Osteoblast (primary cell): ENCODE measurements around the gene PTGES2. TPM values are rescaled to one million over a fixed set of nuclear protein-coding genes. Genes with fewer than 3 reads are reported as not detected.
"Not testable (repeated sequence)": the region's sequence is repeated elsewhere in the genome, so short reads cannot be mapped to it uniquely, and the experiment has no call there.

Experiments used
- DNase-seq: peaks from one replicate; pipeline ENCODE4 v3.0.0; 2011; ENCODE audit warnings: low spot score, mixed read lengths; ENCODE audit not compliant: insufficient read length; ENCODE audit errors: missing footprints
- H2AFZ ChIP-seq: 2 replicates; pipeline ENCODE4 v1.6.0; 2011; ENCODE audit warnings: mild to moderate bottlenecking, low read length
- H3K27ac ChIP-seq: 2 replicates; pipeline ENCODE4 v1.5.1; 2011; ENCODE audit warnings: mild to moderate bottlenecking, low read depth, low read length, moderate library complexity
- H3K27me3 ChIP-seq: 2 replicates; pipeline ENCODE4 v1.6.0; 2012; ENCODE audit warnings: mild to moderate bottlenecking, control low read depth, inconsistent platforms, low read length, moderate library complexity; ENCODE audit not compliant: insufficient read depth
- H3K36me3 ChIP-seq: 2 replicates; pipeline ENCODE4 v1.5.1; 2011; ENCODE audit warnings: mild to moderate bottlenecking, low read length, control low read depth, moderate library complexity; ENCODE audit not compliant: insufficient read depth
- H3K4me1 ChIP-seq: 2 replicates; pipeline ENCODE4 v1.5.1; 2011; ENCODE audit warnings: mild to moderate bottlenecking, low read length, control low read depth, moderate library complexity; ENCODE audit not compliant: insufficient read depth
- H3K4me2 ChIP-seq: 2 replicates; pipeline ENCODE4 v1.6.0; 2011; ENCODE audit warnings: mild to moderate bottlenecking, low read length; ENCODE audit not compliant: insufficient read depth
- H3K4me3 ChIP-seq: fragments of 200-600 bp; sonication (generic); 3 replicates; pipeline ENCODE4 v1.5.1; 2012; ENCODE audit warnings: mild to moderate bottlenecking, low read length, inconsistent platforms; ENCODE audit not compliant: insufficient read depth
- H3K79me2 ChIP-seq: 2 replicates; pipeline ENCODE4 v1.6.0; 2012; ENCODE audit warnings: mild to moderate bottlenecking, low read length, control low read depth, inconsistent platforms; ENCODE audit not compliant: insufficient read depth
- H3K9me3 ChIP-seq: 2 replicates; pipeline ENCODE4 v1.5.1; 2011; ENCODE audit warnings: low read depth, low read length, control low read depth
- H4K20me1 ChIP-seq: 2 replicates; pipeline ENCODE4 v1.6.0; 2012; ENCODE audit warnings: mild to moderate bottlenecking, low read length, control low read depth; ENCODE audit not compliant: insufficient read depth
- total RNA-seq: library from RNA; depleted of rRNA; stranded (reverse); fragments of >200 nt; gene quantifications from 2 replicates; pipeline ENCODE4 v1.2.3, GENCODE V29; 2012
- TF ChIP-seq, protein P1 (sequence below): IDR thresholded peaks from 2 replicates; pipeline ENCODE4 v1.5.1; 2011; ENCODE audit warnings: mild to moderate bottlenecking, low read depth, low read length, moderate library complexity; ENCODE audit errors: extremely low read depth

The PTGES2 gene
- total RNA-seq, 1 donor, result 50.3 TPM

DNA sequence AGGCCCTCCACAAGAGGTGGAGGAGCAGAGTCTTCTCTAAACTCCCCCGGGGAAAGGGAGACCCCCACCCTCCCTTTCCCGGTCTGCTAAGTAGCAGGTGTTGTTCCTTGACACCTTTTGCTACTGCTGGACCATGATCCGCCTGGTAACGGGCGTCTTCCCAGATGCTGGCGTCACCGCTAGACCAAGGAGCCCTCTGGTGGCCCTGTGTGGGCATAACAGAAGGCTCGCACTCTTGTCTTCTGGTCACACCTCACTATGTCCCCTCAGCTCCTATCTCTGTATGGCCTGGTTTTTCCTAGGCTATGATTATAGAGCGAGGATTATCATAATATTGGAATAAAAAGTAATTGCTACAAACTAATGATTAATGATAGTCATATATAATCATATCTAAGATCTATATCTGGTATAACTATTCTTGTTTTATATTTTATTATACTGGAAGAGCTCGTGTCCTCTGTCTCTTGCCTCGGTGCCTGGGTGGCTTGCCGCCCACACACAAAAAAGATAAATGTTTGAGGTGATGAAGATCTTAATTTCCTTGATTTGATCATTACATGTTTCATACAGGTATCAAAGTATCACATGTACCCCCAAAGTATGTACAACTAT lies 2.6 kb upstream of the PTGES2 start:
- H3K4me2 ChIP-seq, H3K9me3 ChIP-seq, H3K27ac ChIP-seq, DNase-seq, H4K20me1 ChIP-seq, H3K4me3 ChIP-seq, H2AFZ ChIP-seq, H3K36me3 ChIP-seq: not testable (repeated sequence)
- H3K4me1 ChIP-seq, result peaks cover 19% of the 10 kb centered on the region
- peaks cover 22% of the 10 kb centered on the region for H3K79me2 ChIP-seq
- TF ChIP-seq, protein P1, sequence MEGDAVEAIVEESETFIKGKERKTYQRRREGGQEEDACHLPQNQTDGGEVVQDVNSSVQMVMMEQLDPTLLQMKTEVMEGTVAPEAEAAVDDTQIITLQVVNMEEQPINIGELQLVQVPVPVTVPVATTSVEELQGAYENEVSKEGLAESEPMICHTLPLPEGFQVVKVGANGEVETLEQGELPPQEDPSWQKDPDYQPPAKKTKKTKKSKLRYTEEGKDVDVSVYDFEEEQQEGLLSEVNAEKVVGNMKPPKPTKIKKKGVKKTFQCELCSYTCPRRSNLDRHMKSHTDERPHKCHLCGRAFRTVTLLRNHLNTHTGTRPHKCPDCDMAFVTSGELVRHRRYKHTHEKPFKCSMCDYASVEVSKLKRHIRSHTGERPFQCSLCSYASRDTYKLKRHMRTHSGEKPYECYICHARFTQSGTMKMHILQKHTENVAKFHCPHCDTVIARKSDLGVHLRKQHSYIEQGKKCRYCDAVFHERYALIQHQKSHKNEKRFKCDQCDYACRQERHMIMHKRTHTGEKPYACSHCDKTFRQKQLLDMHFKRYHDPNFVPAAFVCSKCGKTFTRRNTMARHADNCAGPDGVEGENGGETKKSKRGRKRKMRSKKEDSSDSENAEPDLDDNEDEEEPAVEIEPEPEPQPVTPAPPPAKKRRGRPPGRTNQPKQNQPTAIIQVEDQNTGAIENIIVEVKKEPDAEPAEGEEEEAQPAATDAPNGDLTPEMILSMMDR, result peak; percentile 20
- peaks cover 24% of the 10 kb centered on the region for H3K27me3 ChIP-seq

DNA sequence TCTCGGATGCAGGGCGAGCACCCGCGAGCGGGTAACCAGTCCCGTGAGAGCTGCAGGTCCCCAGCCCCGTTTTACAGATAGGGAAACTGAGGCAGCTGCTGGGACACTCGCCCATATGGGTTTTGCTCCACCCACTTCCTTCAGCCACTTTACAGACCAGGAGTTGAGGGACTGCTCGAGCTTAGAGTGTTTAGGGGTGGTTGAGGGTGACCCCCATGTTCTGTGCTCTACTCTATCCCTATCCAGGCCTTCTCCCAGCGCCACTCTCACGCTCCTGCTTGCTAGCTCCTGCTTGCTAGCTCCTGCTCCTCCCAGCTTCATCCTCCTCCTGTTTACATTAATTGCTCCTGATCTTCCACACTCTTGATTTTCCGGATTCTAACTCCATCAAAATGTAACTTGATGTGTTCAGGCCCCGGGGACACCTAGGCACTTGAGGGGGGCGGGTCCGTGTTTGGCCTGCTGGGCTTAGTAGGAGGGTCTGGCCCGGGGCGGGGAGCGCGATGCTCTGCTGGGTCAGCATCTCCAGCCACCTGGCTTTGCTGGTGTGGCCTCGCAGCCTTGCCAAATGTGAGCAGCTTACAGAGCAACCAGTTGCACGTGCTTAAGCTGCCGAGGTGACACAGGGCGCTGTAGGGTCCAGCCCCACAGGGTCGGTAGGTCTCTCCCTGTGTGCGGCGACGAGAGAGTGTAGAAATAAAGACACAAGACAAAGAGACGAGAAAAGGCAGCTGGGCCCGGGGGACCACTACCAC lies 1.5 kb upstream of the PTGES2 start:
- Histone ChIP-seq H2AFZ (peak overlapping the region; percentile 95), H3K27me3 (peaks cover 22% of the 10 kb centered on the region), H3K4me1 (peaks cover 19% of the 10 kb centered on the region), H3K79me2 (peaks cover 27% of the 10 kb centered on the region), H4K20me1 (peaks cover 14% of the 10 kb centered on the region), H3K4me2 (peak overlapping the region; percentile 96), H3K36me3 (peaks cover 8% of the 10 kb centered on the region), H3K27ac (peak overlapping the region; percentile 92), H3K9me3 (peaks cover 4% of the 10 kb centered on the region), H3K4me3 (peak overlapping the region; percentile 95)
- DNase-seq, result peak; percentile 44
- TF ChIP-seq, protein P1, result no peak

DNA sequence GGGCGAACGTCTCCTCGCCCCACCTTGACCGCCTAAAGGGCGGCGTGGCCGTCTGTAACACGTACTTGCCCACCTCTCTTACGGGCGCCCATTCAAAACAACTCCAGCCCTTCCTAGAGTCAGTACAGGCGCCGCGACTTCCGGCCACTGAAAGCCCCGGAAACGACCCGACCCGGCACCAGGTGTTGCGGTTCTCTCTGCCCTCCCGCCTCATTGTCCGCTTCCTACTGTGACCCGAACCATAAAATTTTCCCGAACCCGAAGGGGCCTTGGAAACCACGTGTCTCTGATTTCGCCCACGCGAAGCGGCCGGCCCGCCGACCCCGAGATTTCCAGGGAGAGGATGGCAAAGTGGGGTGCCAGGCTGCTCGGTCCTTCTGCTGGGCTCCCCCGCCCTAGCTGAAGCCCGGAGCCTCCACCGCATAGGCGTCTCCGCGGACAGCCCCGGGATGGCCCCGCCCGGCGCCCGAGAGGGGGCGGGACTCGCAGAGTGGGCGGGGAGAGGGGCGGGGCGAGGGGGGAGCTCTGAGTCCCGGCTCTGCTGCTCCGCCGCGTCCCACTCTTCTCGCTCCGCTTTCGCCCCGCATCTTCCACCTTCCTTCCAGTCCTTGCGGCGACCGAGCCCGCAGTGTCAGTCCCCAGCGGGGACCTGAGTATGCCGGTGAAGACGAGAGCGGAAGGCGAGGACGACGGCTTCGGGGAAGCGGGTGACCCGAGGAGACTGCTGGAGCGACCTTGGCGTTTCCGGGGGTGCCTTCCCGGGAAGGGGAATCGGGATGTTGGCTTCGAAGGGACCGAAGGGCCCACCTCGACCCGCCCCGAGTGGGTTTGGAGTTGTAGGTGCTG lies 684 bp upstream of the PTGES2 start:
- Histone ChIP-seq H3K9me3 (no peaks in the 10 kb centered on the region), H3K4me3 (peak overlapping the region; percentile 95), H2AFZ (peak overlapping the region; percentile 97), H3K4me1 (peaks cover 19% of the 10 kb centered on the region), H3K27me3 (peaks cover 14% of the 10 kb centered on the region), H4K20me1 (peaks cover 14% of the 10 kb centered on the region), H3K79me2 (peaks cover 27% of the 10 kb centered on the region), H3K36me3 (peaks cover 8% of the 10 kb centered on the region), H3K27ac (peak overlapping the region; percentile 92), H3K4me2 (peak overlapping the region; percentile 96)
- TF ChIP-seq, protein P1, result no peak
- DNase-seq, result peak; percentile 97
